ENCODE data around the gene RPUSD3.

The RPUSD3 gene

GRCh38 chr3:9826815-9827573 is 16.8 kb downstream of the RPUSD3 start:
- H3K4me3 ChIP-seq (ENCODE audit: insufficient read length, low read depth) = no peak overlapping the region

GRCh38 chr3:9825451-9826040 is 18.3 kb downstream of the RPUSD3 start:
- no peaks in the 10 kb centered on the region for H3K27me3 ChIP-seq (ENCODE audit: insufficient read depth, insufficient read length)
- peaks cover 17% of the 10 kb centered on the region for H3K36me3 ChIP-seq (ENCODE audit: insufficient read depth, insufficient read length, low read length)
- no peak overlapping the region for H3K9ac ChIP-seq (ENCODE audit: insufficient read length, low read depth)
- peaks cover 5% of the 10 kb centered on the region for H3K4me1 ChIP-seq (ENCODE audit: insufficient read depth, insufficient read length)
- no peaks in the 10 kb centered on the region for H3K9me3 ChIP-seq (ENCODE audit: insufficient read depth, low read length)
- H3K4me3 ChIP-seq (ENCODE audit: insufficient read length, low read depth) = no peak overlapping the region
- no peak for DNase-seq (ENCODE audit: low read depth, low spot score)
- TF ChIP-seq YY1 (IDR thresholded peaks at IDR 0.05; ENCODE audit: insufficient read depth, insufficient read length) (no peak), SUZ12 (IDR thresholded peaks at IDR 0.05; ENCODE audit: extremely low read depth, insufficient read depth, insufficient read length) (no peak), ZNF274 (IDR thresholded peaks at IDR 0.05; ENCODE audit: low read depth, low read length) (no peak)

More at GRCh38 chr3:9826815-9827573, 16.8 kb downstream of the RPUSD3 start:
- TF ChIP-seq SUZ12 (IDR thresholded peaks at IDR 0.05; ENCODE audit: extremely low read depth, insufficient read depth, insufficient read length) (no peak), YY1 (IDR thresholded peaks at IDR 0.05; ENCODE audit: insufficient read depth, insufficient read length) (no peak), ZNF274 (IDR thresholded peaks at IDR 0.05; ENCODE audit: low read depth, low read length) (no peak)
- peaks cover 5% of the 10 kb centered on the region for H3K4me1 ChIP-seq (ENCODE audit: insufficient read depth, insufficient read length)
- no peaks in the 10 kb centered on the region for H3K9me3 ChIP-seq (ENCODE audit: insufficient read depth, low read length)
- no peaks in the 10 kb centered on the region for H3K27me3 ChIP-seq (ENCODE audit: insufficient read depth, insufficient read length)
- DNase-seq (ENCODE audit: low read depth, low spot score) = peak; percentile 51
- H3K36me3 ChIP-seq (ENCODE audit: insufficient read depth, insufficient read length, low read length) = peaks cover 17% of the 10 kb centered on the region
- H3K9ac ChIP-seq (ENCODE audit: insufficient read length, low read depth) = no peak overlapping the region

- TF ChIP-seq ZNF274 (IDR thresholded peaks at IDR 0.05; ENCODE audit: low read depth, low read length) (no peak), SUZ12 (IDR thresholded peaks at IDR 0.05; ENCODE audit: extremely low read depth, insufficient read depth, insufficient read length) (no peak), YY1 (IDR thresholded peaks at IDR 0.05; ENCODE audit: insufficient read depth, insufficient read length) (no peak)
- H3K4me1 ChIP-seq (ENCODE audit: insufficient read depth, insufficient read length) = peaks cover 5% of the 10 kb centered on the region
- no peaks in the 10 kb centered on the region for H3K9me3 ChIP-seq (ENCODE audit: insufficient read depth, low read length)
- peak; percentile 28 for DNase-seq (ENCODE audit: low read depth, low spot score)
- no peak overlapping the region for H3K4me3 ChIP-seq (ENCODE audit: insufficient read length, low read depth)
- peaks cover 11% of the 10 kb centered on the region for H3K36me3 ChIP-seq (ENCODE audit: insufficient read depth, insufficient read length, low read length)
- no peaks in the 10 kb centered on the region for H3K27me3 ChIP-seq (ENCODE audit: insufficient read depth, insufficient read length)
- no peak overlapping the region for H3K9ac ChIP-seq (ENCODE audit: insufficient read length, low read depth)
Observed at GRCh38 chr3:9820946-9821345, 22.9 kb downstream of the RPUSD3 start.

- H3K27me3 ChIP-seq (ENCODE audit: insufficient read depth, insufficient read length) = no peaks in the 10 kb centered on the region
Observed at GRCh38 chr3:9820543-9820942, 23.3 kb downstream of the RPUSD3 start.

GRCh38 chr3:9818666-9819335 is 25.0 kb downstream of the RPUSD3 start:
- no peak overlapping the region for H3K9ac ChIP-seq (ENCODE audit: insufficient read length, low read depth)
- no peak for DNase-seq (ENCODE audit: low read depth, low spot score)
- TF ChIP-seq SUZ12 (IDR thresholded peaks at IDR 0.05; ENCODE audit: extremely low read depth, insufficient read depth, insufficient read length) (no peak), YY1 (IDR thresholded peaks at IDR 0.05; ENCODE audit: insufficient read depth, insufficient read length) (no peak), ZNF274 (IDR thresholded peaks at IDR 0.05; ENCODE audit: low read depth, low read length) (no peak)

More at GRCh38 chr3:9820543-9820942, 23.3 kb downstream of the RPUSD3 start:
- H3K9ac ChIP-seq (ENCODE audit: insufficient read length, low read depth) = no peak overlapping the region
- H3K4me3 ChIP-seq (ENCODE audit: insufficient read length, low read depth) = no peak overlapping the region
- H3K9me3 ChIP-seq (ENCODE audit: insufficient read depth, low read length) = no peaks in the 10 kb centered on the region
- peaks cover 14% of the 10 kb centered on the region for H3K36me3 ChIP-seq (ENCODE audit: insufficient read depth, insufficient read length, low read length)
- H3K4me1 ChIP-seq (ENCODE audit: insufficient read depth, insufficient read length) = peaks cover 3% of the 10 kb centered on the region
- TF ChIP-seq SUZ12 (IDR thresholded peaks at IDR 0.05; ENCODE audit: extremely low read depth, insufficient read depth, insufficient read length) = no peak
- TF ChIP-seq ZNF274 (IDR thresholded peaks at IDR 0.05; ENCODE audit: low read depth, low read length) = no peak
- TF ChIP-seq YY1 (IDR thresholded peaks at IDR 0.05; ENCODE audit: insufficient read depth, insufficient read length) = no peak
- no peak for DNase-seq (ENCODE audit: low read depth, low spot score)

GRCh38 chr3:9817436-9817835 is 26.4 kb downstream of the RPUSD3 start:
- Histone ChIP-seq H3K4me3 (ENCODE audit: insufficient read length, low read depth) (no peak overlapping the region), H3K9ac (ENCODE audit: insufficient read length, low read depth) (no peak overlapping the region), H3K4me1 (ENCODE audit: insufficient read depth, insufficient read length) (no peaks in the 10 kb centered on the region), H3K27me3 (ENCODE audit: insufficient read depth, insufficient read length) (no peaks in the 10 kb centered on the region), H3K36me3 (ENCODE audit: insufficient read depth, insufficient read length, low read length) (peaks cover 23% of the 10 kb centered on the region), H3K9me3 (ENCODE audit: insufficient read depth, low read length) (no peaks in the 10 kb centered on the region)
- no peak for TF ChIP-seq SUZ12 (IDR thresholded peaks at IDR 0.05; ENCODE audit: extremely low read depth, insufficient read depth, insufficient read length)
- DNase-seq (ENCODE audit: low read depth, low spot score) = no peak

More at GRCh38 chr3:9818666-9819335, 25.0 kb downstream of the RPUSD3 start:
- Histone ChIP-seq H3K36me3 (ENCODE audit: insufficient read depth, insufficient read length, low read length) (peaks cover 14% of the 10 kb centered on the region), H3K27me3 (ENCODE audit: insufficient read depth, insufficient read length) (no peaks in the 10 kb centered on the region), H3K9me3 (ENCODE audit: insufficient read depth, low read length) (no peaks in the 10 kb centered on the region), H3K4me1 (ENCODE audit: insufficient read depth, insufficient read length) (no peaks in the 10 kb centered on the region), H3K4me3 (ENCODE audit: insufficient read length, low read depth) (no peak overlapping the region)

- TF ChIP-seq SUZ12 (IDR thresholded peaks at IDR 0.05; ENCODE audit: extremely low read depth, insufficient read depth, insufficient read length) = no peak
- no peak for TF ChIP-seq ZNF274 (IDR thresholded peaks at IDR 0.05; ENCODE audit: low read depth, low read length)
- no peak for TF ChIP-seq YY1 (IDR thresholded peaks at IDR 0.05; ENCODE audit: insufficient read depth, insufficient read length)
- DNase-seq (ENCODE audit: low read depth, low spot score) = no peak
- peaks cover 10% of the 10 kb centered on the region for H3K27me3 ChIP-seq (ENCODE audit: insufficient read depth, insufficient read length)
- no peak overlapping the region for H3K4me3 ChIP-seq (ENCODE audit: insufficient read length, low read depth)
- H3K36me3 ChIP-seq (ENCODE audit: insufficient read depth, insufficient read length, low read length) = peaks cover 23% of the 10 kb centered on the region
- no peaks in the 10 kb centered on the region for H3K9me3 ChIP-seq (ENCODE audit: insufficient read depth, low read length)
- H3K4me1 ChIP-seq (ENCODE audit: insufficient read depth, insufficient read length) = no peaks in the 10 kb centered on the region
- H3K9ac ChIP-seq (ENCODE audit: insufficient read length, low read depth) = no peak overlapping the region
Observed at GRCh38 chr3:9815986-9816385, 27.8 kb downstream of the RPUSD3 start.
